HG03354 (cell line): ENCODE results near the gene KIF24.
"Not testable (repeated sequence)": the region's sequence is repeated elsewhere in the genome, so short reads cannot be mapped to it uniquely, and the experiment has no call there.

Experiments used
- ATAC-seq: cut with Tn5 transposase; IDR thresholded peaks from one replicate; pipeline ENCODE4 v1.9.1; 2021; ENCODE audit warnings: mild to moderate bottlenecking; ENCODE audit not compliant: unreplicated experiment, poor library complexity, severe bottlenecking

Gene KIF24

GRCh38 chr9:34332076-34332964 is 3.3 kb upstream of the KIF24 start:
- no peak for ATAC-seq

GRCh38 chr9:34331196-34331595 is 2.1 kb upstream of the KIF24 start:
- no peak for ATAC-seq

GRCh38 chr9:34328500-34328986 is 525 bp downstream of the KIF24 start:
- ATAC-seq = peak; percentile 1

DNA sequence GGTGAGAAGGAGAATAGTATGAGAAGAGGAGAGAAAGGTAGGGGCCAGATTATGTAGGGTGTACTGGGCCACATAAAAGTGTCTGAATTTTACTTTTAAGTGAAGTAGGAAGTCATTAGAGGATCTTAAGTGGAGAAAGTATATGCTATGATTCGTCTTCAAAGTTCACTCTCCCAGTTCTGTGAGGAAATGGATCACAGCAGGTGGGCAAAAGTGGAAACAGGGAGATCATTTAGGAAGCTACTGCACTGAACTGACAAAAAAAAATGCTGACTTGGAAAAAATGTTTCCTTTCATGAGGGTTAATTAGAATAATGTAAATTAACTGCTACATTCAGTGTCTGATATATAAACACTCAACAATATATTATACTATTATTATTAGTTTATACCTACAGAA is 2.4 kb downstream of the KIF24 start:
- ATAC-seq = no peak

- ATAC-seq = no peak
Measured at GRCh38 chr9:34322899-34323591, 6.0 kb downstream of the KIF24 start.

- ATAC-seq = no peak
Measured at GRCh38 chr9:34321451-34321850, 7.6 kb downstream of the KIF24 start.

DNA sequence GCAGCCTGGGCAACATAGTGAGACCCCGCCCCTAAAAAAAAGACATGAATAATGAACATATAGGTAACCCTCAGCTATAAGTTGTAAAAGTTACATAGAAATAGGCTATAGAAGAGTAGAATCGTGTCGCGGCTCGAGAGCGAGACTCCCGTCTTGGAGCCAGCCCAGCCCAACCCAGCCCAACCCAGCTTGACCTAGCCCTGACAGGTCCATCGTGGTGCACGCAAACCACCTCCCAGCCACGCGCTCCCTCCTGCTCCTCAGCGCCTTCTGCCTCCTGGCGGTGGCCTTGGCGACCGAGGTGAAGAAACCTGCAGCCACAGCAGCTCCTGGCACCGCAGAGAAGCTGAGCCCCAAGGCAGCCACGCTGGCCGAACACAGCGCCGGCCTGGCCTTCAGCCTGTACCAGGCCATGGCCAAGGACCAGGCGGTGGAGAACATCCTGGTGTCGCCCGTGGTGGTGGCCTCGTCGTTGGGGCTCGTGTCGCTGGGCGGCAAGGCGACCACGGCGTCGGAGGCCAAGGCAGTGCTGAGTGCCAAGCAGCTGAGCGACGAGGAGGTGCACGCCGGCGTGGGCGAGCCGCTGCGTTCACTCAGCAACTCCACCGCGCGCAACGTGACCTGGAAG is 10.8 kb downstream of the KIF24 start:
- no peak for ATAC-seq

DNA sequence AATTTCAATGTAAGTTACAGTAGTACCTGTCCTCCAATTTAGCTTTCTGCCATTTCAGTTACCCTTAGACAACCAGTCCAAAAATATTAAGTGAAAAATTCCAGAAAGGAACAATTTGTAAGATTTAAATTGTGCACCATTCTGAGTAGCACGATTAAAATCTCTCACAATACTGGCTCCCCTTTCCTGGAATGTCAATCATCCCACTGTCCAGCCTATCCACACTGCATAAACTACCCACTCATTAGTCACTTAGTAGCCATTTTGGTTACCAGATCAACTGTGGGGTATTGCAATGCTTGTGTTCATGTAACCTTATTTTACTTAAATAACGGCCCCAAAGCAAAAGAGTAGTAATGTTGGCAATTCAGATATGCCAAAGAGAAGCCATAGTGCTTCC is 11.6 kb downstream of the KIF24 start:
- ATAC-seq = no peak

- ATAC-seq = no peak
Measured at GRCh38 chr9:34311499-34312185, 17.4 kb downstream of the KIF24 start.

DNA sequence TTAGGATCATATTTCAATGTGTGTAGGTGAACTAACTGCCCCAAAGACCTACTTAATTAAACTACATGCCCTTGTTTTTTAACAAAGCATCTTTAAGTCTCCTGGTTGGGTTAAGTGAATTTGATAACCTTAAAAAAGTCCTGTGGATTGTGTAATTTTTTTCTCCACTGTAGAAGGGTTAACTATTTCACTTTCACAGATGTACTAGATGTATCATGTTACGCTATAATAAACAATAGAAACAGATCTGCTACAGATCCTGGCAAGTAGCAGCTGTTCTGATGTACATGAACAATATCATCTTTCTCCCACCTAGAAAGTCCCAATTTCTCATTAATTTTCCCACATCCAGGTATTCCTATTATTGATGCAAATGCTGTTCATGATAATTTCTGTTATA is 18.9 kb downstream of the KIF24 start:
- ATAC-seq = no peak

GRCh38 chr9:34308316-34308715 is 20.8 kb downstream of the KIF24 start:
- ATAC-seq = not testable (repeated sequence)

DNA sequence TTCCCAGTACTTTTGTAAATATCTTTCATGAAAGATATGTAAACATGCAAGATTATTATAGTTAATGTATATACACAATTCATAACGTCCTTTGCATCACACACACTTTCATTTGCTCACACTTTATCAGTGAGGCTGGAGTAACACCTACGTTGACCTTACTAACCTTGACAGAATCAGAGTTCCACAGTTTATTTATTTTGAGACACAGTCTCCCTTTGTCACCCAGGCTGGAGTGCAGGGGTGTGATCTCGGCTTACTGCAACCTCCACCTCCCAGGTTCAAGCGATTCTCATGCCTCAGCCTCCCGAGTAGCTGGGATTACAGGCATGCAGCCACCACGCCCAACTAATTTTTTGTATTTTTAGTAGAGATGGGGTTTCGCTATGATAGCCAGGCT is 28.0 kb downstream of the KIF24 start:
- not testable (repeated sequence) for ATAC-seq

- no peak for ATAC-seq
Measured at GRCh38 chr9:34292552-34292951, 36.5 kb downstream of the KIF24 start.

DNA sequence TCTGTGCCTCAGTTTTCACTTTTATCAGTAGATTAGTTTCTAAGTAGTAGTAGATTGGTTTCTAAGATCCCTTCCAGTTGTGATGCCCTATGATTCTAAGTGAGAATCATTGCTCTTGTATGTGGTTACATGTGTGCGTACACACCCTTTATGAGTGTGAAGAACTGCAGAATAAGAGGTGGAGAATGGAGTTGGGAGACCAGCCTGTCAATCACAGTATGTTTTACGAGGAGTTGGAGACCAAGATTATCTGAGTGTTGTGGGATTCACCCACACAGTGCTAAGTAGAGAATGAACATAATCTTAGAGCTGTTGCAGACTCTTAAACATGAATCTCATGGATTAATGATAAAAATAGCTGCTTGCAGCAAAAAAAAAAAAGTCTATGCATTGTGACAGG is 37.6 kb downstream of the KIF24 start:
- no peak for ATAC-seq

DNA sequence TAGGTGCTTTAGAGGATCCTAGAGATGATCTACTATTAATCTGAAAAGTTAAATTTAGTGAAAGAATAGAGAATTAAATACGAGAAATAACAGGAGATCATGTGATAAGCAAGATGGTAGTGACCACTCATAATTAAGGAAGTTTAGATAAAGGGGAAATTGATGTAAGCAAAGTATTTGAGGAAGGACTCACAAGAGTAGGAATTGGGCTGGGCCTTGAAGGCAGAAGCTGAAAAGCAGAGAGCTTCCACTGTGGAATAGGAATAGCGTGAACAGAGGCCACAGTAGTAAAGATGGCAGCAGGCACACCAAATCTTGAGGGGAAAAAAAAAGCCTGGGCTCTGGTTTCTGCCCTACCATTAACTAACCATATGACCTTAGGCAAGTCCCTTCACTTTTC is 38.0 kb downstream of the KIF24 start:
- no peak for ATAC-seq

DNA sequence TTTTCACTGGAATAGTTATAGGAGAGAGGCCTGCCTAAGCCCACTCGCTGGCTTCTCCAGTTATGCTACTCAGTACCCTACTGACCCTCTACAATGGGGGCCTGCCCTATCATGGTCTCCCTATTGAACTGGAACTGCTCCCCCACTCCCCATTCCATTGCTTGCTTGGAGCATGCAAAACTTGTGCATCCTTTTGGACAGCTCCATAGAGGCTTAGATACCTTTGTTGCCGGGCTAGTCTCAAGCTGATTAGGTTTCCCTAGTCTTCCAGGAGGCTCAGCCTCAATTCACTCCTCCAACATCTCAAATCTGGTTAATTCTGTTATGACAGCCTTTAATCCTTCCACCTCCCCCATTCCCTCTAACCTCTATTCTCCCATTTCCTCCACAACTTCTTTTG is 39.9 kb downstream of the KIF24 start:
- ATAC-seq = no peak

DNA sequence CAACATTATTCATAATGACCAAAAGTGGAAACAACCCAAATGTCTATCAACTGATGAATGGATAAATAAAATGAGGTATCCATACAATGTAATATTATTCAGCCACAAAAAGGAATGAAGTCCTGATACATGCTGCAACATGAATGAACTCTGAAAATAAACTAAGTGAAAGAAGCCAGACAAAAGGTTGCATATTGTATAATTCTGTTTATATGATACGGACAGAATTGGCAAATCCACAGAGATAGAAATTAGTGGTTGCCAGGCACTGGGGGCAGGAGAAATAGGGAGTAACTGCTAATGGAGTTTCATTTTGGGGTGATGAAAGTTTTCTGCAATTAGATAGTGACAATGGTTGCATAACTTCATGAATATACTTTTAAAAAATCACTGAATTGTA is 47.0 kb downstream of the KIF24 start:
- ATAC-seq = no peak

DNA sequence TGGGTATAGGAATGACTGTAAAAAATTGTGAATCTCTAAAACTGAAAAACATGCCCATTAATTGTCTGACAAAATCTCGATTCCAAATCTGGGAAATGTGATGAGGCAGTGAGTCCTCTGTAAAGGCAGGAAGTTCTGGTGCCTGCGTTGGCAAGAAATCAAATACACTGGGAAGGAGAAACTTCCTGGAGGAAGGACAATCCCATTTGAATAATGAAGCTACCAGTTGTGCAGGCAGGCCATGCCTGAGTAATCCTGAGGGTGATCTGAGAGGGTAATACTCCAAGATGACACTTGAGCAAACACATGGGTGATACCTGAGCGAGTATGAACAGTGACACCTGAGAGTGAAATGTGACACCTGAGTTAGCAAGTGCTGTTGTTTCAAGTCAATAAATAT is 49.7 kb downstream of the KIF24 start:
- ATAC-seq = no peak
